BE2C (cell line): Measurements from ENCODE around the gene SPRED2.
A peak's percentile ranks its signal among the peaks of the same experiment; 100 is the strongest.

Experiments used
- DNase-seq: peaks from one replicate; pipeline ENCODE4 v3.0.0-alpha.2; 2020
- H3K27me3 ChIP-seq: fragments of 250-450 bp; sonication (Bioruptor Pico); 2 replicates; pipeline ENCODE4 v1.5.1; 2020; ENCODE audit warnings: mild to moderate bottlenecking
- H3K36me3 ChIP-seq: fragments of 250-450 bp; sonication (Bioruptor Pico); 2 replicates; pipeline ENCODE4 v1.5.1; 2020; ENCODE audit warnings: mild to moderate bottlenecking
- H3K4me1 ChIP-seq: fragments of 250-450 bp; sonication (Bioruptor Pico); 2 replicates; pipeline ENCODE4 v1.5.1; 2020
- H3K4me3 ChIP-seq: 2 replicates; pipeline ENCODE4 v1.5.1; 2011; ENCODE audit warnings: low read depth, low read length
- H3K9me3 ChIP-seq: fragments of 250-450 bp; sonication (Bioruptor Pico); 2 replicates; pipeline ENCODE4 v1.5.1; 2020
- TF ChIP-seq, protein P1 (sequence below): IDR thresholded peaks from 2 replicates; pipeline ENCODE4 v1.5.1; 2012; ENCODE audit warnings: mild to moderate bottlenecking, low read depth, low read length

Gene SPRED2

DNA sequence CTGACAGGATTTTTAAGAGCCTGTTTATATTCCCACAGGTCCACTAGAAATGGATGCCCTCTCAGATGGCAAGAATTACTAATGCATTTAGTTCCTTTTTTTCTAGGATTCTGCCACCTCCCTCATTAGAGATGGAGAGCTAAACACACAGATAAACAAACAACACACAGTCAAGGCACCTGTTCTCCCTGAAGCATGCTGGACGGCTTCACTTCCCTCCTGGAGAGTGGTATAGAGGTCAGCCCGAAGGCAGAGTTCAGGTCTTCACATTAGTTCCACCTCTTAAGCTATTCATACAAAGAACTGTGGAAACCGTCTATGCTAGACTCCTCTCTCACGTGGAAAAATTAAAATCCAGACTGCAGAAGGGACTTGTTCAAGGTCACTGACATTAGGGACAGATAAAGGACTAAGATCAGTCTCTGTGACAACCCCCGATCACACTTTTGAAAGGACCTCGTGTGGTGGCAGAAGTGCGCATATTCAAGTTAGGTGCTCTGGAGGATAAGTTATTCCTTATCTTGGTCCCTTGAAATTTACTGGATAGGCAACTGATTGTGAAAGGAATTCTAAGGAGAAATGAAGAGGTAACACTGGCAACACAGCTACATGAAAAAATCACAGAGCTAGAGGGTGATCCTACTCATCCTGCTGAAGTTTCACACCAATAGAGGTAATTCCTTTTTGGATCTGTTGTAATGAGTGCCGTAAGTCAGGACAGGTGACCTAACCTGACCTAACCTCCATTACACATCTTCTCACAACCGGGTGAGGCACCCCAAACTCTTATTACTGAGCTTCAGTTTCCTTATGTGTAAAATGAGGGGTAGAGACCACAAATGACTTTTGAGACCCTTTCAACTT lies 75.1 kb downstream of the SPRED2 start:
- peaks cover 5% of the 10 kb centered on the region for H3K4me1 ChIP-seq
- TF ChIP-seq, protein P1, sequence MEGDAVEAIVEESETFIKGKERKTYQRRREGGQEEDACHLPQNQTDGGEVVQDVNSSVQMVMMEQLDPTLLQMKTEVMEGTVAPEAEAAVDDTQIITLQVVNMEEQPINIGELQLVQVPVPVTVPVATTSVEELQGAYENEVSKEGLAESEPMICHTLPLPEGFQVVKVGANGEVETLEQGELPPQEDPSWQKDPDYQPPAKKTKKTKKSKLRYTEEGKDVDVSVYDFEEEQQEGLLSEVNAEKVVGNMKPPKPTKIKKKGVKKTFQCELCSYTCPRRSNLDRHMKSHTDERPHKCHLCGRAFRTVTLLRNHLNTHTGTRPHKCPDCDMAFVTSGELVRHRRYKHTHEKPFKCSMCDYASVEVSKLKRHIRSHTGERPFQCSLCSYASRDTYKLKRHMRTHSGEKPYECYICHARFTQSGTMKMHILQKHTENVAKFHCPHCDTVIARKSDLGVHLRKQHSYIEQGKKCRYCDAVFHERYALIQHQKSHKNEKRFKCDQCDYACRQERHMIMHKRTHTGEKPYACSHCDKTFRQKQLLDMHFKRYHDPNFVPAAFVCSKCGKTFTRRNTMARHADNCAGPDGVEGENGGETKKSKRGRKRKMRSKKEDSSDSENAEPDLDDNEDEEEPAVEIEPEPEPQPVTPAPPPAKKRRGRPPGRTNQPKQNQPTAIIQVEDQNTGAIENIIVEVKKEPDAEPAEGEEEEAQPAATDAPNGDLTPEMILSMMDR: no peak
- no peaks in the 10 kb centered on the region for H3K9me3 ChIP-seq
- no peak for DNase-seq
- no peak overlapping the region for H3K4me3 ChIP-seq
- no peaks in the 10 kb centered on the region for H3K27me3 ChIP-seq
- no peaks in the 10 kb centered on the region for H3K36me3 ChIP-seq

DNA sequence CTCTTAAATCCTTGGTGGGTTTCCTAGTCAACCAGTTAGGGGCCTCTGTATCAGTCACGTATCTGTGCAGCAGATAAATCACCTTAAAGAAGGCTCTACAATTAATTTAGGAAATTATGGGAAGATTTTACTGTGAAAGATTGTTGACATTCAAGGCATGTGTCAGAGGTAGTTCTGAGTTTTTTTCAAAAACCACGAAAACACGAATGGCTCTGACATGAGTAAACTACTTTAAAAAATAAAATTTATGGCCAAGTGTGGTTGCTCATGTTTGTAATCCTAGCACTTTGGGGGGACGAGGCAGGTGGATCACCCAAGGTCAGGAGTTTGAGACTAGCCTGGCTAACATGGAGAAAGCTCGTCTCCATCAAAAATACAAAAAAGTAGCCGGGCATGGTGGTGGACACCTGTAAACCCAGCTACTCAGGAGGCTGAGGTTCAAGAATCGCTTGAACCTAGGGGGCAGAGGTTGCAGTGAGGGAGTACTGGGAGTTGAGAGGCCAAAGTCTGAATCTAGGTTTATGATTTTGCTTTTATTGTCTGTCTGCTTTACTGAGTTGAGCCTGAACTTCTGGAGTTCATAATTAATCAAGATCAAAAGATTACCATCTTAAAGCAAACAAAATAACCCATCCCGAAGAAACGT lies 77.1 kb downstream of the SPRED2 start:
- H3K4me1 ChIP-seq: peaks cover 20% of the 10 kb centered on the region
- no peaks in the 10 kb centered on the region for H3K27me3 ChIP-seq
- no peaks in the 10 kb centered on the region for H3K36me3 ChIP-seq
- TF ChIP-seq, protein P1: no peak
- no peaks in the 10 kb centered on the region for H3K9me3 ChIP-seq
- no peak overlapping the region for H3K4me3 ChIP-seq
- no peak for DNase-seq

DNA sequence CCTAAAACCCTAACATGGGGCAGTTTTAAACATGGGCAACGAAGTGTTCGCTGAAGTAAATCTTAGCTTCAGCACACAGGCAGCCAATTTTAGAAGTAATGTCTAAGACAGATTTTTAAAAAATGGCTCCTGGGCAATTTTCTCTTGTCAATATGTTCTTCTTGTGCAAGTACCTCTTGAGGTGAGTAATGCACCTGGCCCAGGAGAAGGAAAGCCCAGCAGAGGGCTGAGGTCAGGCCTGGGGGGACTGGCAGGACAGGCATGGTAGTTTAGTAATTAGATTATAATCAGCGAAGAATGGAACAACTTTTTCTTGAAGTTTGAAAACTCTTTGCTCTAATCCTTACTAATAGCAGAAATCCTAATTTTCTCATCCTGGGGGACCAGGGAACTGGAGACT lies 77.6 kb downstream of the SPRED2 start:
- peaks cover 22% of the 10 kb centered on the region for H3K4me1 ChIP-seq
- TF ChIP-seq, protein P1: no peak
- H3K36me3 ChIP-seq: no peaks in the 10 kb centered on the region
- H3K27me3 ChIP-seq: no peaks in the 10 kb centered on the region
- H3K9me3 ChIP-seq: no peaks in the 10 kb centered on the region
- H3K4me3 ChIP-seq: no peak overlapping the region
- no peak for DNase-seq

DNA sequence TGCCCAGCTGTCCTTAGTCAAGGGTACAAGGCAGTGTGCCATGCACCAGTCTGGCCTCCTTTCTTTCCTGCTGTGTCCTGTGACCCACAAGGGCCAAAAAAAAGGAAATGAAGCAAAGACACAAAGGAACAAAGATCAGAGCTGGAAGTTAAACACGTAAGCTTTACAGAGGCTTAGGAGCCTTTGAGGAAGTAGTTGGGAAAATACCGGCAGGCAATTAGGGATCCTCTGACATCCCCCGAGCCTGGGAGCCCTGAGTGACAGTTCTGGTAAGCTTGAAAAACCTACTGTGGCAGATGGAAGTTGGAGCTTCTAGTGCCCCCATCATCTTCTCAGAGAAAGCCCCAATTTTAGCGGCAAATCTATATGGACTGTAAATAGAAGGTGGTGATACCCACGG lies 78.5 kb downstream of the SPRED2 start:
- TF ChIP-seq, protein P1: no peak
- no peak overlapping the region for H3K4me3 ChIP-seq
- H3K9me3 ChIP-seq: no peaks in the 10 kb centered on the region
- peaks cover 22% of the 10 kb centered on the region for H3K4me1 ChIP-seq
- DNase-seq: no peak
- H3K36me3 ChIP-seq: no peaks in the 10 kb centered on the region
- H3K27me3 ChIP-seq: no peaks in the 10 kb centered on the region

DNA sequence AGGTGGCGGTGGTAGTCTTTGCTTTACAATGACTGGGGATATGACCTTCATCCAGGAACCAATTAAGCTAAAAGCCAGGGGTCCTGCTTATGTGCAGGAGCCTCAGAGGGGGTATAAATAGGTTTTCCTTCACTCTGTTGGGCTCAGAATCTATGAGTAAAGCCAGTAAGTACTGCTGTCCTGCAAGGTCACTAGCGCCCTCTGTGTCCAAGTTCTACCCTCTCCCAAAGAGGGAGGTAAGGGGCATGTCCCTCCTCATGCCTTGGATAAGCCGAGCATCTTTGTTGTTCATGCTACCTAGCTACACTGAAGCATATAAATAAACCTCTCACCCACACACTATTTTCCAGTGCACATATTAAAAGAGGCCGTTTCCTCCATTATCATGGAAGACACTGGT lies 79.4 kb downstream of the SPRED2 start:
- DNase-seq: no peak
- H3K4me3 ChIP-seq: no peak overlapping the region
- H3K27me3 ChIP-seq: no peaks in the 10 kb centered on the region
- no peaks in the 10 kb centered on the region for H3K36me3 ChIP-seq
- TF ChIP-seq, protein P1: peak; percentile 32
- H3K9me3 ChIP-seq: no peaks in the 10 kb centered on the region
- peaks cover 20% of the 10 kb centered on the region for H3K4me1 ChIP-seq
